ENCODE results near the gene FLRT1.

The FLRT1 gene

GRCh38 chr11:64069401-64070313, 33.9 kb downstream of the FLRT1 start:
- no peak for DNase-seq

- DNase-seq: no peak
Observed at GRCh38 chr11:64070314-64070681, 34.6 kb downstream of the FLRT1 start.

- DNase-seq: no peak
Observed at GRCh38 chr11:64071849-64072248, 36.1 kb downstream of the FLRT1 start.

- no peak for DNase-seq
Observed at GRCh38 chr11:64072403-64072802, 36.7 kb downstream of the FLRT1 start.

GRCh38 chr11:64072871-64073270, 37.1 kb downstream of the FLRT1 start:
- DNase-seq: no peak

GRCh38 chr11:64073542-64073941, 37.8 kb downstream of the FLRT1 start:
- no peak for DNase-seq

- no peak for DNase-seq
Observed at GRCh38 chr11:64074239-64074638, 38.5 kb downstream of the FLRT1 start.

- no peak for DNase-seq
Observed at GRCh38 chr11:64076758-64077157, 41.0 kb downstream of the FLRT1 start.

- no peak for DNase-seq
Observed at GRCh38 chr11:64077607-64078006, 41.9 kb downstream of the FLRT1 start.

GRCh38 chr11:64078284-64078683, 42.6 kb downstream of the FLRT1 start:
- DNase-seq: no peak

GRCh38 chr11:64078905-64079304, 43.2 kb downstream of the FLRT1 start:
- DNase-seq: no peak

GRCh38 chr11:64080390-64080789, 44.7 kb downstream of the FLRT1 start:
- DNase-seq: no peak

- DNase-seq: no peak
Observed at GRCh38 chr11:64081745-64082442, 46.2 kb downstream of the FLRT1 start.

GRCh38 chr11:64083398-64084080, 47.8 kb downstream of the FLRT1 start:
- DNase-seq: no peak

GRCh38 chr11:64084146-64084950, 48.6 kb downstream of the FLRT1 start:
- no peak for DNase-seq

GRCh38 chr11:64084951-64085710, 49.4 kb downstream of the FLRT1 start:
- DNase-seq: no peak
